ENCODE measurements around the gene PTPN23.
"Not testable (repeated sequence)": the region's sequence is repeated elsewhere in the genome, so short reads cannot be mapped to it uniquely, and the experiment has no call there.

Gene PTPN23, protein sequence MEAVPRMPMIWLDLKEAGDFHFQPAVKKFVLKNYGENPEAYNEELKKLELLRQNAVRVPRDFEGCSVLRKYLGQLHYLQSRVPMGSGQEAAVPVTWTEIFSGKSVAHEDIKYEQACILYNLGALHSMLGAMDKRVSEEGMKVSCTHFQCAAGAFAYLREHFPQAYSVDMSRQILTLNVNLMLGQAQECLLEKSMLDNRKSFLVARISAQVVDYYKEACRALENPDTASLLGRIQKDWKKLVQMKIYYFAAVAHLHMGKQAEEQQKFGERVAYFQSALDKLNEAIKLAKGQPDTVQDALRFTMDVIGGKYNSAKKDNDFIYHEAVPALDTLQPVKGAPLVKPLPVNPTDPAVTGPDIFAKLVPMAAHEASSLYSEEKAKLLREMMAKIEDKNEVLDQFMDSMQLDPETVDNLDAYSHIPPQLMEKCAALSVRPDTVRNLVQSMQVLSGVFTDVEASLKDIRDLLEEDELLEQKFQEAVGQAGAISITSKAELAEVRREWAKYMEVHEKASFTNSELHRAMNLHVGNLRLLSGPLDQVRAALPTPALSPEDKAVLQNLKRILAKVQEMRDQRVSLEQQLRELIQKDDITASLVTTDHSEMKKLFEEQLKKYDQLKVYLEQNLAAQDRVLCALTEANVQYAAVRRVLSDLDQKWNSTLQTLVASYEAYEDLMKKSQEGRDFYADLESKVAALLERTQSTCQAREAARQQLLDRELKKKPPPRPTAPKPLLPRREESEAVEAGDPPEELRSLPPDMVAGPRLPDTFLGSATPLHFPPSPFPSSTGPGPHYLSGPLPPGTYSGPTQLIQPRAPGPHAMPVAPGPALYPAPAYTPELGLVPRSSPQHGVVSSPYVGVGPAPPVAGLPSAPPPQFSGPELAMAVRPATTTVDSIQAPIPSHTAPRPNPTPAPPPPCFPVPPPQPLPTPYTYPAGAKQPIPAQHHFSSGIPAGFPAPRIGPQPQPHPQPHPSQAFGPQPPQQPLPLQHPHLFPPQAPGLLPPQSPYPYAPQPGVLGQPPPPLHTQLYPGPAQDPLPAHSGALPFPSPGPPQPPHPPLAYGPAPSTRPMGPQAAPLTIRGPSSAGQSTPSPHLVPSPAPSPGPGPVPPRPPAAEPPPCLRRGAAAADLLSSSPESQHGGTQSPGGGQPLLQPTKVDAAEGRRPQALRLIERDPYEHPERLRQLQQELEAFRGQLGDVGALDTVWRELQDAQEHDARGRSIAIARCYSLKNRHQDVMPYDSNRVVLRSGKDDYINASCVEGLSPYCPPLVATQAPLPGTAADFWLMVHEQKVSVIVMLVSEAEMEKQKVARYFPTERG (N-terminal part only)

DNA sequence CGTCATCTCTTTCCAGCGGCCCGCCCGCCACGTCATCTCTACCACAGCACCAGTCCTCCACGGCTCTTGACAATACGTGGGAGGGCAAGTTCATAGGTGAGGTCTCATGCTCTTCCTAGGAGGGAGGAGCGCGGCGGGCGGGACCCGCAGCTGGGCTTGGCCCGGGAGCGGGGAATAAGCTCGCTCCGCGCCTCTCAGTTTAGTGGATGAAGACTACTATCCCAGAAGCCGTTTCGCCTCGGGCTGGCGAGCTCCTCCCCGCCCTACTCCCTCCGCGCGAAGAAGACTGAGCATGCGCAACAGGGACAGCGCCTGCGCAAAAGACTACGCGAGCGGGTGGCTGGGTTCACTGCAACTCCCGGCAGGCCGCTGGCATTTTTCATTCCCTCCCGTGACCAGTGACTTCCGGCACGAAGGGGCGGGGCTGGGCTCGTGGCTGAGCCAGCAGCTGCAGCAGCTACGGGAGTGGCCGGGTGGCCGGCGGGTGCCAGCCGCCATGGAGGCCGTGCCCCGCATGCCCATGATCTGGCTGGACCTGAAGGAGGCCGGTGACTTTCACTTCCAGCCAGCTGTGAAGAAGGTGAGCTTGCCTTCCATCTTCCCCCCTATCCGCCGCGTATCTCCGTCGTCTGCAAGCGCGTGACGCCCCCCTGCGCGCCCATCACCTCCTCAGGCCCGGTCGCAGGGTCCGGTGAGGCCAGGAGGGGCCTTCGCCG is at the start of gene PTPN23:
PTPN23 (plus strand) TSS at position 421 of the 716 bp plus-strand sequence; CDS start at position 497, 76 bp downstream.
- peak; percentile 97 for DNase-seq (ENCODE audit: low read depth in 2 of 2)

DNA sequence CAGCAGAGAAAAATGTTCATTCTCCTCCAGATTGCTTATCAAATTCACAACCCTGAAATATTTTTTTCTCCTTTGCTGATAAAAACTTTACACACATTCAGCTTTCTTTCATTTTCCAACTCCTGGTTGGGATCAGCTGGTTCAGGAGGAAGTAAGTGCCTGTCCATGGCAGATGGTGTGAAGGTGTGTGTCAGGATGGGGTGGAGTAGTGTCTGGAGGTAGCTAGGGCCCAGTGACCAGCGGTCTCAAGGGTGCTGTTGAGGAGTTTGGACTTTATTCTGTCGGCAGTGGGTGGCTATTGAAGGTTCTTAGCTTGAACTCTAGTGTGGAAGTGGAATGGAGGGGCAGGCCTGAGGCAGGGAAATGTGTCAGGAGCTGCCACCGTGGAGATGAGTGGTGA is 46.9 kb upstream of the PTPN23 start:
- no peak for DNase-seq (ENCODE audit: low read depth in 2 of 2)

DNA sequence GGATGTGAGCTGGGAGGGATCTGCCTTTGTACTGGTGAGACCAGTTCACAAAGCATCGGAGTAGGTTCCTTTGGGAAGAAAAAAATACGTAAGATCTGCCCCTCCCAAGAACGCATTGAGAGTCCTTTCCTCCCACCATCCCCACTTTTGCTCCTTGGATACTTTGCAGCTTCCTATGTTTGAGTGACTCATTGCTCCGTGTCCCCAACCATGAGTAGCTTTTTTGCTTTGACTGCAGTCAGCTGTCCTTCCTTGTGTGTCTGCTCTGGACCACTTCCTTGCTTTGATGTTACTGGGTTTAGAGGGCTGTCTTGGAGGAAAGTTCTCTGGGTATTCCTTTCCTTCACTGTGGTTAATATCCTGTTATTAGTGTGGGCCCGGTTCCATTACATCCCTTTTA is 43.2 kb upstream of the PTPN23 start:
- no peak for DNase-seq (ENCODE audit: low read depth in 2 of 2)

DNA sequence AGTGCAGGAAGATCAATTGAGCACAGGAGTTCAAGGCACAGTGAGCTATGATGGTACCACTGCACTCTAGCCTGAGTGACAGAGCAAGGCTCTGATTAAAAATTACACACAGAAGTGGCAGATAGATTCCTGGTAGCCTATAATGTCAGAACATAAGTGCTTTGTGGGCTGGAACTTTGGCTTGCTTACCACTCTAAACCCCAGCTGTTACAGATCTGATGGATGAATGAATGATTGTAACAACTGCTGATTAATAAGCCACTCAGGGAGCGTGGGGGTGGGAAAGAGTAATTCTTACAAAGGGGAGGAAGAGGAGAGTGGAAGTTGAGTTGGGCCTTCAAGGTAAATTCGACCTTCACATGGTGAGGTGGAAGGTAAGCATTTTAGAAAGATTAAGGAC is 40.9 kb upstream of the PTPN23 start:
- DNase-seq (ENCODE audit: low read depth in 2 of 2) = no peak

DNA sequence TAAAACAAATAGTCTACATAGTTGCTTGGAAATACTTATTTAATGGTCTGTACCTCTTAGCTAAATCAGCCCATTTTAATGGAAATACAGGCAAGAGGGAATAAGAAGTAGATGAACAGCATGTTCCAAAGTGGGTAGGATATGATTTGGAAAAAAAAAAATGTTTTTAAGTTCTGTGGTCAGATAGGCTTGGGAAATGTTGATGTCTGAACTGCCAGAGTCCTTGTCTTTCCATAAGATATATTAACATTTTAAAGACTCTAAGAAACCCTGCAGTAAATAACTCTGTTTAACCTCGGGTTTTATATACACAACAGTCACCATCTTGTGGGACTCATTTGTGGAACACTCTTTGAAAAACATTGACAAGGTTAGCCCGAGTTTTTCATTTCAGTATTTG is 40.0 kb upstream of the PTPN23 start:
- DNase-seq (ENCODE audit: low read depth in 2 of 2) = no peak

DNA sequence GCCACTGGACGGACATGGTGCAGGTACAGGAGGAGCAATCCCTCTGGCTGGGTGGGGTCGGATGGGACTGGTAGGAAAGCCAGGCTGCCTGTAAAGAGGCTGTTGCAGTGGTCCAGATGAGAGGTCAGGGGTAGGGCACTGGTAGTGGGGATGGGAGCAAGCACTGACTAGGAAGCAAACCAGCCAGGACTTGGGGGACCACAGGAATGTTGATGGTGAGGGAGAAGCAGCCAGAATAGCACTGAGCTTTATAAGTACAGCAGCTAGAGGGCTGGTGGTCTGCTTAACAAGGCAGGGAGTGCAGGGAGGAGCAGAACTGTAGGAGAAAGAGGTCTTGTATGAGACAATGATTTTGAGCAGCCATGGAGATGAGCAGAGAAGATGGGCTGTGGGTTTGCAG is 38.7 kb upstream of the PTPN23 start:
- DNase-seq (ENCODE audit: low read depth in 2 of 2) = no peak

DNA sequence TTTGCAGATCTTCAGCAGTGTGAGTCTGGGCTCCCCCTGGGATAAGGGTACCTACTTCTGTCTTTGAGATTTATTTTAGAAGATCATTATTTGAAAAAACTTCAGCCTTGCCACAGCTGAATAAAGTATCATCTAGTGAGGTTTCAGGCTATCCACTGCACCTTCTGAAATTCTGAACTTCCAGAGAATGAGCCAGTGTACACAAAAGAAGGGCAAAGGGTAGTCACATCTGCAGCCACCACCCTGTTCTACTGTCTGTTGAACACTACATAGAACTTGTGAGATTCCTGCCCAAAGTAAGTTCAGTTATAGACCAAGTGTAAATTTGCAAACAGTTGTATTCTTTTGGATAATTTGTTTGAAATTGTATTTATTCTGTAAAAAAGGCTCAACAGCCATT is 38.0 kb upstream of the PTPN23 start:
- no peak for DNase-seq (ENCODE audit: low read depth in 2 of 2)

DNA sequence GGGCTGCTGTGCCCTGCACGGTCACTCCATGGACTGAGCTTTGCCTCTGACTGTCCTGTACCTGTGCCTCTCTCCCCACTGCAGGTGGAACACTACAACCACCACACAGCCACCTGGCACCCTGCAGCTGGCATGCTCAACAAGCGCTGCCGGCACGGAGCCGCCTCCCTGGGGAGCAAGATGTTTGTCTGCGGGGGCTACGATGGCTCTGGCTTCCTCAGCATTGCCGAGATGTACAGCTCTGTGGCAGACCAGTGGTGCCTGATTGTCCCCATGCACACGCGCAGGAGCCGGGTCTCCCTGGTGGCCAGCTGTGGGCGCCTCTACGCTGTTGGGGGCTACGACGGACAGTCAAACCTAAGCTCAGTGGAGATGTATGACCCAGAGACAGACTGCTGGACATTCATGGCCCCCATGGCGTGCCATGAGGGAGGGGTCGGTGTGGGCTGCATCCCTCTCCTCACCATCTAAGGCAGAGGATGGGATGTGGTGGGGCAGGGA is 37.3 kb upstream of the PTPN23 start:
- DNase-seq (ENCODE audit: low read depth in 2 of 2) = no peak

DNA sequence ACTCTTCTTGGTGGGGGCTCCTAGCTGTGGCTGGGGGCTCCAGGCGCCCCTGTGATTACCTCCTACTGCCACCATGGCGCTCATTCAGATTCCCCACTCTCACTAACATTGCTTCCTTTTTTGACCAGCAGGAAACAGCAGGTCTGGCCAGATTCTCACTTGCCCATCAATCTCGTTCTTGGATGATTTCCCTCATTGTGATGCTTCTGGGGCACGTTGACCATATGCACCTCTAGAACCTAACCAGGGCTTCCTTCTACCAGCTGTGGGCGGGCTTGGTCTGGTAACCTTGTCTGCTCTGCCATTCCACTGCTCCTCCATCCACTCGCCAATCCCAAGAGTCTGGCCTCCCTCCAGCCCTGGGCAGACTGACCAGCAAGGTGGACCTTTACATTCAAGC is 35.9 kb upstream of the PTPN23 start:
- no peak for DNase-seq (ENCODE audit: low read depth in 2 of 2)

DNA sequence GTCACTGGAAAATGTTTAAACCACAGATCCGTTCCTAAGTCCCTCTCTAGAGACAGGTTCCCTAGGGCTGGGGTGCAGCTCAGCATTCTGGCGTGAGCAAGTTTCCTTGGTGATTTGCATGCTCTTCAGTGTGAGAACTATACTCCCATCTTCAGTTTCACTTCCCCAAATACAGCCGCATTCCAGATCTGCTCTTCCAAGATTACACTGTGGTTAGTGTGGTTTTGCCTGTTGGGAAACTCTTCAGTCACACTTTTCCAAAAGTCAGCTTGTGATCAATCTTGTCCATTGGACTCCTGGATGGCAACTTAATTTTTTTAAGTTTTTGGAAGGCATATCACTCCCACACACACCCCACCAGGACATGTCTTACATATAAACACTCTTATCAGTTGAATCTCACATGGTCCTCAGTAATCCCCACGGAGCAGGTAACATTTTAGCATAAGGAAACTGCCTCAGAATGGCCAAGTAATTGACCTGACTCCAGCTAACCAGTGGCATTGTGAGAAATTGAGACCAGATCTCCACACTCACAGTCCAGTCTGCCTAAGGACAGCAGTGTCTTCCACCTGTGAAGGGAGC is 33.5 kb upstream of the PTPN23 start:
- DNase-seq (ENCODE audit: low read depth in 2 of 2) = no peak

DNA sequence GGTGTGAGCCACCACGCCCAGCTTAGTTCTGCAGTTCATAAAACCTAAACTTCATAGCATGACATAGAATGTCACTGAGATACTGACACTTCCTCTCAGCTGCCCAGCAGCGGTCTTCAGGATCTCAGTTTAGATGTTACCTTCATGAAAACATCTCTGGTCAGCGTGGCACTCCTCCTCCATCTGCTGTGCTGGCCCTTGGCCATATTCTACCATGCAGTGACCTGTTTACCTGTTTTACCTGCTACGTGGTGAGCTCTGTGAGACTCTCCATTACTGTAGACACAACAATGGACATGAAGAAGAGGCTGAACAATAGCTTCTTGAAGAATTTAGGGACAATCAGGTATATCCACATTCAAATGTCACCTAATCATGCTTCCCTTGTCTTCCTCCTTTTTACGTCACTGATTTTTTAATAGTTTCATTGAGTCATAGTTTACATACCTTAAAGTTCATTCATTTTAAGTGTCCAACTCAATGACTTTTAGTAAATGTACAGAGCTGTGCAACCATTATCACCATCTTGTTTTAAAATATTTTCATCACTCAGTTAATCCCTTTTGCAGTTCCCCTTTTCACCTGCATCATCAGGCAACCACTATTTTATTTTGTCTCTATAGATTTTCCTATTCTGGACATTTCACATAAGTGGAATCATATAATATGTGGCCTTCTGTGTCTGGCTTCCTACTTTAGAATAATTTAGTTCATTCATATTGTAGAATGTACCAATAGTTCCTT is 32.2 kb upstream of the PTPN23 start:
- no peak for DNase-seq (ENCODE audit: low read depth in 2 of 2)

DNA sequence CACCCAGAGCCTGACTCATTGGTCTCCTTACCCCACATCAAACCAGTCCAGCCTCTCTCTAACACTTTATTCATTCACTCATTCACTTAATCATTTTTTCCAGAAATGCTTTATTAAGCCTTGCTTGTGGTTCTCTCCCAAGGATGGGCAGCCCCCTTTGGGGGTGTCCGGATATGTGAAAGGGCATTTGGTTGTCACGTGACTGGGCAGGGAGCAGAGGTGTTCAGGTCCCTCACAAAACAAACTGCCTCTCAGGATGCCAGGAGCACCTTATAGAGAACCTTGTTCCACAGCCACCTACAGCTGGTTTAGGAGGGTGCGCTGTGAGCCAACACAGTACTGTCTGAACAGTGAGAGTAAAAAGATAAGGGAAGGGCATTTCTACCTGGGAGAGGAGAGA is 25.8 kb upstream of the PTPN23 start:
- DNase-seq (ENCODE audit: low read depth in 2 of 2) = no peak

DNA sequence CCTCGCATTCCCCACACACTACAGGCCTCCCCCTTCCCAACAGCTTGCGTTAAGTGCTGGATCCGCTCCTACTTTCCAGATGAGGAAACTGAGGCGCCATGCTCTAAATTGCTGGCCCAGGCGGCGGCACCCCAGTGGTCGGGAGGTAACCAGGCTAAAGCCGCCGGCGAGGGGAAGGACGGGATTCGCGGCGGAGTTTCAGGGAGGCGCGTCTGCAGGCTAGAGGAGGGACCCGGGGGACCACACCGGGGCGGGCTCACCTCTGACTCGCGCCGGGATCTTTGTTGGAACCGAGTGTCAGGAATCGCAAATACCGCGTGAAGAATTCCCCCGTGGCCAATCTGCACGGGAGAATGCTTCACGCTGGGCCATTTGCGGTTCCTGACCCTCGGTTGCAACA is 24.6 kb upstream of the PTPN23 start:
- no peak for DNase-seq (ENCODE audit: low read depth in 2 of 2)

DNA sequence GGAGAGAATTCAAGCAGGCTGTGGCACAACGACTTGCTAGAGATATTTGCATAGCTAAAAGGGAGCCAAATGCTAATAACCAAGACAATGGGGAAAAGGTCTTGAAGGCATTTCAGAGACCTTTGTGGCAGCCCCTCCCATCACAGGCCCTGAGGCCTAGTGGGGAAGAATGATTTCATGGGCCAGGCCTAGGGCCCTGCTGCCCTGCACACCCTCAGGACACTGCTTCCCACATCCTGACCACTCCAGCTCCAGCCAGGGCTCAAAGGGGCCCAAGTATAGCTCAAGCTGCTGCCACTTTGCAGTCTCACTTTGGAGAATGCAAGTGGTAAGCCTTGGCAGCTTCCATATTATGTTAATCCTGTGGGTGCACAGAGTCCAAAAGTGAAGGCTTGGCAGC is 21.5 kb upstream of the PTPN23 start:
- DNase-seq (ENCODE audit: low read depth in 2 of 2) = no peak

DNA sequence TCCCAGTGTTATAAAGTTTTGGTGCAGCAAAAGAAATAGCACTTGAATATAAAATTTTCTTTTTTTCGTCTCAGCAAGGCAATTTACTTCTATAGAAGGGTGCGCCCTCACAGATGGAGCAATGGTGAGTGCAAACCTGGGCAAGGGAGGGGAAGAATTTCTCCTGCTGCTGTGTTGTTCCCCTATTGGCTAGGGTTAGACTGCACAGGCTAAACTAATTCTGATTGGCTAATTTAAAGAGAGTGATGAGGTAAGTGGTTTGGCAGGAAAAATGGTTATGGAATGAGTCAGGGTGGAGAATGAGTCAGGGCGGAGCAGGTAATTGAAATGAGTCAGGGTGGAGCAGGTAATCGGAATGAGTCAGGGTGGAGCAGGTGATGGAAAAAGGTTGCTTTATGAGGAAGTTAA is 20.7 kb upstream of the PTPN23 start:
- DNase-seq (ENCODE audit: low read depth in 2 of 2) = not testable (repeated sequence)

DNA sequence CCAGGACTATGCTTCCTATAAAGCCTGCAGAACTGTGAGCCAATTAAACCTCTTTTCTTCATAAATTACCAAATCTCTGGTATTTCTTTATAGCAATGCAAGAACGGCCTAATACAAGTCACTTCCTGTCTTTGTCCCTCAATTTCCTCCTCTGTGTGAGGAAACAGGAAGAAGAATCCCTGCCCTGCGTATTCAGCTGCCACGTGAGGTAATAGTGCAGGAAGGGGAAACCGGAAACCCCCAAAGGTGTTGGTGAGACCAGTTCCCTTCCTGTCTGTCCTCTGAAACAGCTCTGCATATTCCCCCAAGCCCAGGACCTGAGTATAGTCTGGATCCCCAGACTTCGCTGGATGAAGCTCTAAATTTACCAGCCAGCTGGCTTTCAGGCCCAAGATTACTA is 18.1 kb upstream of the PTPN23 start:
- DNase-seq (ENCODE audit: low read depth in 2 of 2) = no peak

DNA sequence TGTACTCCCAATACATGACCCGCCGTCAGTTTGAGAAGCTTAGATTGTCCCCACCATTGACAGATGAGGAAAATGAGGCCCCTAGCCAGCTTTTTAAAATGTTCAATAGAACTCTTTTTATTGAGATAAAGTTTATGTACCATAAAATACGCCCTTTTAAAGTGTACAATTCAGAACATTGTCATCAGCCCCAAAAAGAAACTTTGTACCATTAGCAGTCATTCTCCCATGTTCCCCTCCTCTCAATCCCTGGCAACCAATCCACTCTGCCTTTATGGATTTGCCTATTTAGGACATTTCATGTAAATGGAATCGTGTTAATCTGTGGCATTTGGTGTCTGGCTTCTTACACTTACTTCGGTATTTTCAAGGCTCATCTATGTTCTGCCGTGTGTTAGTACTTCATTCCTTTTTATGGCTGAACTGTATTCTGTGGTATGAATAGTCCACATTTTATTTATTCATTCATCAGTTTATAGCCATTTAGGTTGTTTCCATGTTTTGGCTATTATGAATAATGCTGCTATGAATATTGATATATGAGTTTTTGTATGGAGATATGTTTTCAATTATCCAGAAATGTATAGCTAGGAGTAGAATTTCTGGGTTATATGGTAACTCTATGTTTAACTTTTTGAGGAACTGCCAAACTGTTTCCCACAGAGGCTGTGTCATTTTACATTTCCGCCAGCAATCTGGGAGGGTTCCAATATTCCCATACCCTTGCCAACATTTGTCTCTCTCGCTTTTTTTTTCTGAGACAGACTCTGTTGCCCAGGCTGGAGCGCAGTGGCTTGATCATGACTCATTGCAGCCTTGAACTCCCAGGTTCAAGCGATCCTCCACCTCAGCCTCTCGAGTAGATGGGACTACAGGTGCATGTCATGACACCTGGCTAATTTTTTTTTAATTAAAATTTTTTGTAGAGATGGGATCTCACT is 15.3 kb upstream of the PTPN23 start:
- no peak for DNase-seq (ENCODE audit: low read depth in 2 of 2)

DNA sequence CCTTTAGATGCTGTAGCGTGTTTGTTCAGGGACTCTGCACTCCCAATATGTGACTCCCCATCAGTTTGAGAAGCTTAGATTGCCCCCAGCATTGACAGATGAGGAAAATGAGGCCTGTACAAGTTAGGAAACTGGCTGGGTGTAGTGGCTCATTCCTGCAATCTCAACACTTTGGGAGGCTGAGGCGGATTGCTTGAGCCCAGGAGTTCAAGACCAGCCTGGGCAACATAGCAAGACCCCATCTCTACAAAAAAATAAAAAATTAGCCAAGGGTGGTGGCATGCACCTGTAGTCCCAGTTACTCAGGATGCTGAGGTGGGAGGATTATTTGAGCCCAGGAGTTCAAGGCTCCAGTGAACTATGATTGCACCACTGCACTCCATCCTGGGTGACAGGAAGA is 14.0 kb upstream of the PTPN23 start:
- DNase-seq (ENCODE audit: low read depth in 2 of 2) = no peak

DNA sequence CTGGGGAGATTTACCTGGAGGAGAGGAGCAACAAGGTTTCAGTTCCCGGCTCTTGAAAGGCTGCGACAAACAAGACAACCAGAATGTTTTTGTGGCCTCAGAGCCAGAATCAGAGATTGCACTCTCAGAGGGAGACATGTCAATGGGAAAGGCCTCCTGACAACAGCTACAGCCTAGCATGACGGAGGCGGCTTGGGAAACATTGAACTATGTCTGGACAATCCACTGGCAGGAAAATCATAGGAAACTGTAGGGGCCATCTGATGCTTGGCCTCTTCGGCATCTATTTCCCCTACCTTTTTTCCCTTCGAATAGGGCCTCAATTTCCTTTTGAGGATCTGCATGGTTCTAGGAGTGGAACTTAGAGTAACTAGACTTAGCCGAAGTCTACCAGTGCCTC is 13.2 kb upstream of the PTPN23 start:
- no peak for DNase-seq (ENCODE audit: low read depth in 2 of 2)

Measured in activated CD8-positive, alpha-beta memory T cell treated with anti-CD3 and anti-CD28 coated beads for 4 hours (primary cell).